Activated T-cell treated with anti-CD3 and anti-CD28 coated beads, Interleukin-2, amount 50 U/mL, for 48 hours (primary cell): ENCODE results near the gene AP4S1.
"Not testable (repeated sequence)": the region's sequence is repeated elsewhere in the genome, so short reads cannot be mapped to it uniquely, and the experiment has no call there.

Source experiments
- DNase-seq, 2 experiments: peaks; one replicate each; pipeline ENCODE4 v3.0.0-alpha.2; 2020

Gene AP4S1

DNA sequence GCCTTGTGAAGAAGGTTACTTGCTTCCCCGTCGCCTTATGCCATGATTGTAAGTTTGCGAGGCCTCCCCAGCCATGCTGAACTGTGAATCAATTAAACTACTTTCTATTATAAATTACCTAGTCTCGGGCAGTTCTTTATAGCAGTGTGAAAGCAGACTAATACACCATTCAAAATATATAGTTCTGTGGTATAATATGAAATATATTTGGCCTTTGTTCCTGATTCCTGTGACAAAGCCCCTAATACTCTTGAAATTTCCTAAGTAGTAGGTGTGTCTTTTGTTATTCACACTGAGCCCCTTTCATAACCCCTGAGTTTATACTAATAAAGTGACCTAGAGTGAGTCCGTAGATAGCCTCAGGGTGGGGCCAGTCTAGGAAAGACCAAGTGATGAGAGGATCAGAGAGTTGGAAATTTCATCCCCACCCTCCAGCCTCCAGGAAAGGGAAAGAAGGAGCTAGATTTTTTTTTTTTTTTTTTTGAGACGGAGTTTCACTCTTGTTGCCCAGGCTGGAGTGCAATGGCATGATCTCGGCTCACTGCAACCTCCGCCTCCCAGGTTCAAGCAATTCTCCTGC is 20.1 kb downstream of the AP4S1 start:
- DNase-seq, result no peak

GRCh38 chr14:31047503-31047902 is 22.1 kb downstream of the AP4S1 start:
- no peak for DNase-seq

DNA sequence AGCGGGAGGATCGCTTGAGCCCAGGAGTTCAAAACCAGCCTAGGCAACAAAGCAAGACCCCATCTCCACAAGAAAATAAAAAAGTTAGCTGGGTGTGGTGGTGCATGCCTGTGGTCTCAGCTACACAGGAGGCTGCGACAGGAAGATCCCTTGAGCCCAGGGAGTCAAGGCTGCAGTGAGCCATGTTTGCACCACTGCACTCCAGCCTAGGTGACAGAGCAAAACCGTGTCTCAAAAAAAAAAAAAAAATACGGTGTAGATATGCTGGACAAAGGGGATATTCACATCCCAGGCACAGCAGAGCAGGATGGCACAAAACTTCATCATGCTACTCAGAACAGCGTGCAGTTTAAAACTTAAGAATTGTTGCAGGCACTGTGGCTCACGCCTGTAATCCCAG is 25.6 kb downstream of the AP4S1 start:
- DNase-seq, result no peak

- no peak for DNase-seq
Measured at GRCh38 chr14:31051511-31051910, 26.1 kb downstream of the AP4S1 start.

DNA sequence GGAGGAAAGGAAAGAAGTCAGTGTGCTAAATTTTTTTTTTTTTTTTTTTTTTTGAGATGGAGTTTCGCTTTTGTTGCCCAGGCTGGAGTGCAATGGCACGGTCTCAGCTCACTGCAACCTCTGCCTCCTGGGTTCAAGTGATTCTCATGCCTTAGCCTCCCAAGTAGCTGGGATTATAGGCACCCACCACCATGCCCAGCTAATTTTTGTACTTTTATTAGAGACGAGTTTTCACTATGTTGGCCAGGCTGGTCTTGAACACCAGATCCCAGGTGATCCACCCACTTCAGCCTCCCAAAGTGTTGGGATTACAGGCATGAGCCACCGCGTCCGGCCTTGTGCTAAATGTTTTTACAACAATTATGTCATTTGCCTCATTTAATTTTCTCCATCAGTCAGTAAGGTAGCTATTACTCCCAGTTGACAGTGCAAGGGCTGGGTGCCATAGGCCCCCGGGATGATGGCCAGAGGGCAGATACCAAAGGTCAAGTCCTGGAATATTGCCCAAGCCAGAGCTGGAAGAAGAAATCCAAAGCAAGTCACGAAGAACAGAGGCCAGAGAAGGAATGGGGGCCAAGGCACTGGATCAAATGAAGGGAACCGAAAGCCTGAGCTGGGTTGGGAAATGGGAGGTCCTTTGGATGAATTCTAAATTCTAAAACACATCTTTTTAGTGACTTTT is 27.6 kb downstream of the AP4S1 start:
- not testable (repeated sequence) for DNase-seq

GRCh38 chr14:31057035-31057434 is 31.6 kb downstream of the AP4S1 start:
- DNase-seq, result no peak

DNA sequence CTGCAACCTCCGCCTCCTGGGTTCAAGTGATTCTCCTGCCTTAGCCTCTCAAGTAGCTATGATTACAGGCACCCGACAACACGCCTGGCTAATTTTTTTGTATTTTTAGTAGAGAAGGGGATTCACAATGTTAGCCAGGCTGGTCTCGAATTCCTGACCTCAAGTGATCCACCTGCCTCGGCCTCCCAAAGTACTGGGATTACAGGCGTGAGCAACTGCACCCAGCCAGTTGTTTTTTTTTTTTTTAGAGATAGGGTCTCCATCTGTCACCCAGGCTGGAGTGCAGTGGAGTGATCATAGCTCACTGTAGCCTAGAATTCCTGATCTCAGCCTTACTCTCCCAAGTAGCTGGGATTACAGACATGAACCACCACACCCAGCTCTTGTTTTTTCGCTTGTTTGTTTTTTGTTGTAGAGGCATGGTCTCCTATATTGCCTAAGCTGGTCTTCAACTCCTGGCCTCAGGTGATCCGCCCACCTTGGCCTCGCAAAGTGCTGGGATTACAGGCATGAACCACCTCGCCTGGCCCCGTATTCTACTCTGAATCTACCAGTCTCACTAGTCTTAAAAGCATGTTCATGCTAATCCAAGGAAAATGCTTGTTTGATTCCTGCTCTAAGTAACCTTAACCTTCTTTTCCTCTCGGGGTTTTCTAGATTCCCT is 32.4 kb downstream of the AP4S1 start:
- DNase-seq, result no peak

DNA sequence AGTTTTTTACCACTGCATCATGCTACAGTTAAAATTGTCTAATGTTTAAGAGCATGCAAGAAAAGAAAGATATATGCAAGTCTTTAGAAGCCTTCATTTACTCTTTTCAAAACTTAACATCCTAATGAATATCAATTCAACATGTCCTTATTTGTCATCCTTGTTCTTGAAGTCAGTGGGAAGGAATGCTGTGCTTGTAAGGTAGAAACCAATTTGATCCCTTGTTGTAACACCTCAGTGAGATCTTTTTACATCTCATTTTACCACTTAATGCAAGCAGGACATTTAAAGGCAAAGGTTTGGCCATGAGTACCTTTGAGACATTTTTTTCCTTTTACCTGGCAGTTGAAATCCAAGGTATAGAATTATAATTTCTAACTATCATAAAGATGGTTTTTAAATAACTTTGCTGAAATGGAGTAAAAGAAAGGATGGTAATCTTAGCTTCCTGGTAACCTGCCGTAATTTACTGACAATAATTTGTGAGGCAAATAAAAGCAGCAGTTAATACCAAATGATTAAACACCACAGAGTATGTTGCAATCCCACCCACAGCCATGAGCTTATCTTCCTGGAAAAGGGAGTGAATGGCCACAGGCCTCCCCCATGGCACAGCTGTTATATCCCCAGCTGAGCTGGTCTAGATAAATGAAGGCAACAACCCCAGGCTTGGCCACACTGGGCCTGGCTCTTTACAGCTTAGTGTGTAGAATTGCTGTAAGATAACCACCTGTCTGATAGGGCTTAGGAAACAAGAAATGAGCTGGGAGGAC is 33.9 kb downstream of the AP4S1 start:
- DNase-seq, result no peak

DNA sequence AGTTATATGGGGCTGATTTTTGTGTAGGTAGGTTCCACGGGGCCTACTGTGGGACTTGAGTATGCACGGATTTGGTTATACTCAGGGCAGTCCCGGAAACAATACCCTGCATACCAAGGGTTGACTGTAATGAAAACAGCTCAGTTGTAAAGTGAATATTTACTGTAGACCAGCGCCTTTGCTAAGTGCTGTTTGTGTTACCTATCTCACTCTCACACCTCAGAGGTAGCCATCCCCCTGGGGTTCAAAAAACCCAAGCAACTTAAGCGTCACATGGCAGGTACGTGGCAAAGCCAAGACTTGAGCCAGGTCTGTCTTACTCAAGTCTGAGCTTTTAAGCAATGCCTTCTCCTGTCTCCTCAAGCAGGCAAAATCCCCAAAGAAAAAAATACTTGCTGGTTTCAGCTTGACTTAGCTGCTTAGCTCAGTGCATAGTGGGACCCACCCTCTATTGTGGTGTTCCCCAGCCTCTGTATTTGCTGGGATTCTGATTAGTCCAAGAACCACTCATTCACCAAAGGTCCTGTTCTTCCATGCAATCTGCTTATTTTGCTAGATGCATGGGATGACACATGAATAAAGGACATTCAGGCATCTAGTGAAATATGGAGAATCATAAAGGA is 34.9 kb downstream of the AP4S1 start:
- DNase-seq, result no peak

DNA sequence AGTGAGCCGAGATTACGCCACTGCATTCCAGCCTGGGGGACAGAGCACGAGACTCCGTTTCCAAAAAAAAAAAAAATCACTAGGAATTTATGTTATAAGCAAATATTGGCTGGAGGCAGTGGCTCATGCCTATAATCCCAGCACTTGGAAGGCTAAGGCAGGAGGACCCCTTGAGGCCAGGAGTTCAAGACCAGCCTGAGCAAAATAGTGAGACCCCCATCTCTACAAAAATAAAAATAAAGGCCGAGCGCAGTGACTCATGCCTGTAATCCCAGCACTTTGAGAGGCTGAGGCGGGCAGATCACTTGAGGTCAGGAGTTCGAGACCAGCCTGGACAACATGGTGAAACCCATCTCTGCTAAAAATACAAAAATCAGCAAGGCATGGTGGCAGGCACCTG is 37.5 kb downstream of the AP4S1 start:
- DNase-seq, result not testable (repeated sequence)

DNA sequence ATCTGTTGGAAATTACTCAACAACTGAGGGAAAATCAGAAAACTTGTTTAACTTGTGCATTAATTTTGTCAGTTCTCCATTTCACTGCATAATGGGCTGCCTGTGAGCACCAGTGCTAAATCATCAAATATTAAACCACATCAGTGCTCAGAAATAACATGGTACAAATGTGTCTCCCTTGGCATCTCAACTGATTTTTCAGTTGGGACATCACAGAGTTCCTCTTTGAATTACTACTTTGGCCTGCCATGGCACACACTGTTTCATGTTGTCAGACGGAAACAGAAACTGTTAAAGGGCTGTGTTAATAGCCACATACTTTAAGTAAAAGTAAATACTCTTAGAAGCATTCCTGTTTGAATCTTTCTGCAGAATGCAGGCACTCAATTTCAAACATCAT is 42.8 kb downstream of the AP4S1 start:
- no peak for DNase-seq

DNA sequence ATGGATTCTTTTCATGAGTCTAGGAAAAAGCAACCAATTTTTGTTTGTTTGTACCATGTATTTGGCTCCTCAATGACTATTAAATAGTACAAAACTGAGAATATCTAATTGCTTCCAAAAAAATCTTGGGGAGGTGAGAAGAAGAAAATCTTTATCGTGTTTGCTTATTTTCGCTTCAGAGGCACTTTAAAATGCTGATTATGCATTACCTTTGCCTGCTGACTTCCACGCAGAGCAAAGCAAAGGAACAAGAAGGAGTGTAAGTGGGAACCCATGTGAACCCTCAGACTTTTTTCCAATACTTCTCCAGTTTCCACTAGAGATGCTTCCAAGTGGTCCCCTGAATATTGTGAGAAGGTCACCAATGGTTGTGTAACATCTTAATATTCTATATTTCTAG is 43.9 kb downstream of the AP4S1 start:
- DNase-seq, result no peak

DNA sequence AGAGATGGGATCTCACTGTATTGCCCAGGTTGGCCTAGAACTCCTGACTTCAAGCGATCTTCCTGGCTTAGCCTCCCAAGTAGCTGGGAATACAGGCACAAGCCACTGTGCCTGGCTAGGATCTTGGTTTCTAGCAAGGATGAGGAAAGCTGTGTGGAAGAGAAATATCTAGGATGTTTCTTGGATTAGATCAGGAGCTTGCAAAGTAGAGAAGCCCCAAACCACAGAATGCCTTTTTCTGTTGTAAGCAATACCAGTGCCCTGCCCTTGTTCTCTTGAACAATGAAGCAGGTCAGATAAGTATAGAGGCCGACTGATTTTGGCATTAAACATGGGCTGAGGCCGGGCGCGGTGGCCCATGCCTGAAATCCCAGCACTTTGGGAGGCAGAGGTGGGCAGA is 45.0 kb downstream of the AP4S1 start:
- no peak for DNase-seq

DNA sequence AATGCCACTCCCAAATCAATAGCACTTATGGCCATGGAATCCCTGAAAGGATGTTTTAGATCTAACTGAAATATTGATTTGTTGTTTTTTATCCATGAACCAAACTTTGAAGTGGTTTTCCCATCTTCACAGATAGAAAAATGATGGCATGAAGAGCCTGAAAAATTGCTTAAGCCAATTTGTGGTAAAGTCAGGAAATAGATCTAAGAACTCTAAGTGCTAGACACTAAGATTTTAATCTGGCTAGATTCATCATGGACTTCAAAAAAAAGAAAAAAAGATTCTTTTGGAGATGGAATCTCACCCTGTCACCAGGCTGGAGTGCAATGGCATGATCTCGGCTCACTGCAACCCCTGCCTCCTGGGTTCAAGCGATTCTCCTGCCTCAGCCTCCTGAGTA is 45.7 kb downstream of the AP4S1 start:
- no peak for DNase-seq

DNA sequence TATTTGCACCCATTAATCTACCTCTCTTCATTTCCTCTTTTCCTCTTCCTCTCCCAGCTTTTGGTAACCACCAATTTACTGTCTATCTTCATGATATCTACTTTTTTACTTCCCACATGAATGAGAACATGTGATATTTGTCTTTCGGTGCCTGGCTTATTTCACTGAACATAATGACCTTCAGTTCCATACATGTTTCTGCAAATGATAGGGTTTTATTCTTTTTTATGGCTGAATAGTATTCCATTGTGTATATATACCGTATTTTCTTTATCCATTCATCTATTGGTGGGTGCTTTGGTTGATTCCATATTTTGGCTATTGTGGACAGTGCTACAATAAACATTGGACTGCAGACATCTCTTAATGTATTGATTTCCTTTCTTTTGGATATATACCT is 49.7 kb downstream of the AP4S1 start:
- DNase-seq, result no peak

DNA sequence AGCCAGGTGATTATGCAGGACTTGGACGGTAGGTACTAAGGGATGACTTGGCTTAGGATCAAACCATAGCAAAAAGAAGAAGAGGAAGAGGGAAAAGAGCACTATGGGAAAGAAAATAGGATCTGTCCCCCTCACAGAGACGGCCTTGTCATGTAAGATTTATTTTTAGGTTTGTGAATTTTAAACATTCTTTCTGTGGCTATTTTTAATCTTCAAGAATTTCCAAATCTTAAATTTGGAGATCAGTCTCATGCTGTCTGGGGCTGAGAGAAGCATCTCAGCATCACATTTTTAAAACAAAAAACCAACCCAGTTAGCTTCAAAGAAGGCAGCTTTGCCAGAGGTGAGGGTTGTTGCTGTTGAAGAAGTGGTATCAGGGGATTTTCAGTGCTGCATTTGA is 53.3 kb downstream of the AP4S1 start:
- no peak for DNase-seq

- DNase-seq, result no peak
Measured at GRCh38 chr14:31080056-31080455, 54.6 kb downstream of the AP4S1 start.

DNA sequence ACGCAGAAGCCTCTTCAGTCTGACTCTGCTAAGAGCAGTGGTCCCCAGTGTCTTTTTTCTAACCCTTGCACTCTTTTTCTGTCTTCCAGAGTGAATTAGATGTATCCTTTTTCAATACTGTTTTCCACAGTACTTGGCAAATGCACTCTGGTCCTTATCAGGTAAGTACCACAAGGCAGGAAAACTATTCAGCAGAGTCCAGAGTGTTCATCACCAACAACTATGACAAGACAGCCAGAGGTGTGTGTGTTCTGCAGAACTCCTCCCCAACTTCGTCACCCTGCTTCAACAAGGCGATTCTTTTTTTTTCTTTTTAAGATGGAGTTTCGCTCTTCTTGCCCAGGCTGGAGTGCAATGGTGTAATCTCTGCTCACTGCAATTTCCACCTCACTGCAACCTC is 55.0 kb downstream of the AP4S1 start:
- DNase-seq, result no peak

GRCh38 chr14:31083781-31084180 is 58.3 kb downstream of the AP4S1 start:
- no peak for DNase-seq

DNA sequence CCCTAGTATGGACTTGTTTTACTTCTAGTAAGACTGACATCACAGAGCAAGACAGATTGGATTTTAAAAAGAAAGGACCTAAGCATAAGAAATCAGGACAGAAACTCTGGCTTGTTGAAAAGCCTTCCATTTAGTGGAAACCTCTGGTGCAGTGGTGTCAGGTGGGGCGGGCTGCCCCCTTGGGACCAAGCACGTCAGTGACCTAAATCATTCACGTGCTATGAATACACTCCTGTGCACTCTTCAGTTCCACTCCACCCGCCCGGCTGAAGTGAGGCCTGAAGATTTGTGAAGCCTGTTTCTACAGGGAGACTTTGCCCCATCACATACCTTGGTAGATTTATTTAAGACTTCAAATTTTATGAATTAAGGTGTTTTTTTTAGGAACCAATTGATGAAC is 58.9 kb downstream of the AP4S1 start:
- no peak for DNase-seq

DNA sequence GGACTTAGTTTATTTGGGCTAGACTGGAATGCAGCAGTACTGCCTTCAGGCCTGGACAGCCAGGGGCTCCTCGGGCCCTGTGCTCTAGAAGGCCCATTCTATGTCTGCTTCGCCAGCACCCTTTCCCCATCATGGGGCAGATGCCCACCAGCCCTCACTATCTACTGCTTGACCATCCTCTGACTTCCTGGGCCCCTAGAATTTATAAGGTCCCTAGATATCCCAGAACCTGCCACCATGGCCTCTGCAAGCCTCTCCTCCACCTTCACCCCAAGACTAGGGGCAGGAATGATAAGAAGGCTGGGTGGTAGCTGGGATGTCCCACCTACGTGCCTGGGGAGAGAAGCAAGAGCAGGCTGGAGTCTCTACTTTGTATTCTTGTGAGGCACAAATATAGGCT is 59.6 kb downstream of the AP4S1 start:
- DNase-seq, result no peak

- DNase-seq, result not testable (repeated sequence)
Measured at GRCh38 chr14:31086466-31086865, 61.0 kb downstream of the AP4S1 start.
